ENCODE data around the gene HMHB1.

Gene HMHB1

DNA sequence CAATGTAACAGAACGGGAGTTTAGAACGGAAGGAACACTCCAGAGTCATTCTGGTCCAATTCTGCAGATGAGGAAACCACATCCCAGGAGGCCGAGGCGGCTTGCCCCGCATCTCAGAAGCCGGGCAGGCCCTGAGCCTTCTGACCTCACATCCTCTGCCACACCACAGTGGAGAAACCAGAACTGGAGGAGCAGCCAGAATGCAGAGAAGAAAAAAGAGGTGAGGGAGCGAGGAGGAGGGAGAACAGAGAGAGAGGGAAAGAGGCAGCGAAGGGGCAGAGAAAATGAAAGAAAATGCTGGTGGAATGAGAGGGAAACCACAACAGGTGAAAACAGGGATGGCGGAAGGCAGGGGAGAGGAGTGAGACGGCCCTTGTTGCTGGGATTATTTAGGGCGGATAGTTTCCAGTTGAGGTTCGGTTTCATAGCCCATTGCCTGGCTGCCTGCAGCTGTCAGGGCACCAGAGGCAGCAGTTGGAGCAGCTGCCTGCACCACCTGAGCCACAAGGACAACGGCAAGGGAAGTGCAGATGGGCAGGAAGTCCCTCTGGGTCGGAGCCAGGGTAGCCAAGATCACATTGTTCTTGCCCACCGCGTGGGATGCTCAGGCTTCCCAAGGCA, at the start of gene HMHB1:
TSS of gene HMHB1 (plus strand) at position 77 of the 621 bp plus-strand sequence.
- FAIRE-seq: no peak
- no peak for DNase-seq (ENCODE audit: extremely low spot score, insufficient read length, low read depth)

DNA sequence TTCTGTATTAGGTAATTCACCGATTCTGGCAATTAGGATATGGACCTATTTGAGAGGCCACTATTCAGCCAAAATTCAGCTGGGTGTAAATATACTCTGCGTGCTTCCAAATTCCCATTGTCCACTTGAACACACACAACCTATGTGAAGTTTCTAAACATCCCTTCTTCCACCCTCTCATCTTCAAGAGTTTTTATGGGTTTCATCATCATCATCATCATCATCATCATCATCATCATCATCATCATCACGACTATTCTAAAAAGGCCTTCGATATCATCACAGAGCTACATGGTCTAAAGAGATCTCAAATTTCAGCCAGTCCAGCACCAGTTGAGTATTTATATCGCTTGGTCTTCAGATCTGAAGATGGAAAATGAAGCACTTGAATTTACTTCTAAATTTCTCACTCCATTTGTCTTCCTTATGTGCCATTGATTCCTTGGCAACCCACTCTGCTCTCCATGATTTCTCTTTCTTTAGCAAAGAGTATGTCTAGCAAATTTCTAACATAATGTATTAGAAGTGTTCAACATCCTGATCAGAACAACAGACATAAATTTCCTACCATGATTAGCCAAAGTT, 49.2 kb upstream of the HMHB1 start:
- FAIRE-seq: no peak

DNA sequence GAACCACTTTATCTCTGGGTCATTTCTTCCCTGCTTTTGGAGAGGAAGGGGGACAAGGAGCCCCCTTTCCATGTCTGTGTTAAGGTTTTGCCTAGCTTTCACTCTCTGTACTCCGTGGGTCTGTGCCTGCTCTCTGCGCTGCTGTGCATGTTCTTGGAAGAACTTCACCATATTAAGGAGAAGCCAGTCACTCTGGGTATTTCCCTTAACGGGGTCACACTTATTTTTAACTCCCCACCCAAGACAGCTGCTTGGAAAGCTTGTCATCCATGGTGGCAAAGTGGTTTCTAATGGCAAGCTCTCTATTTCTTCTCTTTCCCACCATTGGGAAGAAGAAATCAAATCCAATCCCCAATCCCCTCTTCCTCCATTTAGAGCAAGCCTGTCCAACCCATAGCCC, 44.8 kb upstream of the HMHB1 start:
- DNase-seq (ENCODE audit: extremely low spot score, insufficient read length, low read depth): no peak
- no peak for FAIRE-seq

More for the DNA sequence above, 49.2 kb upstream of the HMHB1 start:
- no peak for DNase-seq (ENCODE audit: extremely low spot score, insufficient read length, low read depth)

DNA sequence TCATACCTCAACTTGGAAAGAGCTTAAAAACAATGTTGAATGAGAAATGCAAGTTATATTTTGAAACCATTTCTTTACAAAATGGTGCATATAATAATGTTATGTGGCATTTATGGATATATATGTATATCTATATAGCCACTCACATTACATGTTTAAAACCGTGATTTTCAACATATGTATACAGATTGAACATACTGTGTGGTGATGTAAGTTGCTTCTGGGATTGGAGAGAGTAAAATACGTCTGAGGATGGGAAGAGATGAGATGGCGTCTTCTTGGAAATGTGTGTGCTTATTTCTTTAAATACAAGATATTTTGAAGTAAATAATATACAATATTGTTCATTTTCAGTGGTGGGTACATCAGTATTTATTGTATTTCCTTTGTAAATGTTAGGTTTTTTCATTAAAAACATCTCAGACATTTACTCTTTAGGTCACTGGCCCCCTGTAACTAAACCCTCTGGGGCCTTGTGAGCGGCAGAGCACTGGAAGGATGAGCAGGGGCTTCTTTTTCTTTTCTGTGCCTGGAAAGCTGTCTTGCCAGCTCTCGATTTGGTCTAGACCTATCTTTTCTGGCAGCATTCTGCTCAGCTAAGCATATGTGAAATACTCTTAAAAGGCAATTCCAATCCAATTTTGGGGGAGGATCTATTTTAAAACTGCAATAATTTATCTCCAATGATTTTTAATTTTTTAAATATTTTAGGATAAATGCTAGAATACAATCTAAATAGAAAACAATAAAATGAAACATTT, 42.8 kb upstream of the HMHB1 start:
- DNase-seq (ENCODE audit: extremely low spot score, insufficient read length, low read depth) (no peak), FAIRE-seq (no peak)

DNA sequence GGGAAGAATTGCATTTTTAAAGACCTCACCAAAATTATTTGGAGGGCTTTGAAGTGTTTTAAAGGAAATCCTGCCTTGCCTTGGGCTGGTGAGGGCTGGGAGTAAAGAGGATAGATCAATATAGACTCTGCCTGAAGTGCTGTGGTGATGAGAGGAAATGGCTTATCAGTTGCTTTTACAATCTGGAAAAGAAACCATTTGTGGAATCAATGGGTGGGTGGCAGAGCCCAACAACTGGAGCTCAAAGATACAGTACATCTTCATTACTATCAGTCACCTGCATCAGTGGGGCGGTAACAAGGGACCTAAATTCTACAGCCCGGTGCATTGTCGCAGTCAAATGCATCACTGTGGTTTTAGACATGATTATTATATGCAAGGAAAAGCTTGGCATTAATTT, 41.5 kb upstream of the HMHB1 start:
- no peak for FAIRE-seq
- no peak for DNase-seq (ENCODE audit: extremely low spot score, insufficient read length, low read depth)

DNA sequence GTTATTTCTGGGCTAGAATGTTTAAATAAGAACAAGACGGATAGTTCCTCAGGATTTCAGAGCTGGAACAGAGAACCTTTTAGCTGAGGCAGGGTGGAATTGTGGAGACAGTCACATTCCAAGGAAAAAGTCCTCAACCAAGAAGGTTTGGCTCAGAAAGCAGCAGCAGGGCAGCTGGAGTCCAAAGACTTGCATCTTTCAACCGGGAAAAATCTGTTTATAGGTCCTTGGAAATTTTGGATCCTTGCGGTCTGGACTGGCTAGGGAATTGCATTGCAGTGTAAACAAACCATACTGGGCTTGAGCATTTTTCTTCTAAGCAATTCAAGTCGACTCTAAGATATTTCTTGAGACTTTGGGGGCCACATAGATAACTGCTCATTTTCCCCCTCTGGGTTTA, 40.8 kb upstream of the HMHB1 start:
- DNase-seq (ENCODE audit: extremely low spot score, insufficient read length, low read depth): no peak
- FAIRE-seq: no peak

DNA sequence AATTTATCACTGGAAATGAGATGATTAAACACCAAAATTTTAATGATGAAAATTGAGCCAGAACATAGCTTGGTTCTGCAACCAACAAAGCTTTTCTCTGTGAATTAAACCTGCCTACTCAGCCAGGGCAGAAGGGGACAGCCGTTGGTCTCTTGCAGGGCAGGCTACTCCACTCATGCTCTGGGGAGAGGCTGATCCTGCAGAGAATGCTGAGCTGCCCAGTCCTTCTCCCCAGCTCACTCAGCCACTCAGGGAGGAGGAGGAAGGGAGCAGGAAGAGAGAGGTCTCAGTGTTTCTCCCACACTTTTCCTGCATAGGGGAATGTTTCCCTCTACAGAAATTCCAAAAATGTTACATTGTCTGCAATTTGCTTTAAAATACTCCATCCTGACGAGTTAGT, 40.4 kb upstream of the HMHB1 start:
- DNase-seq (ENCODE audit: extremely low spot score, insufficient read length, low read depth): no peak
- no peak for FAIRE-seq

DNA sequence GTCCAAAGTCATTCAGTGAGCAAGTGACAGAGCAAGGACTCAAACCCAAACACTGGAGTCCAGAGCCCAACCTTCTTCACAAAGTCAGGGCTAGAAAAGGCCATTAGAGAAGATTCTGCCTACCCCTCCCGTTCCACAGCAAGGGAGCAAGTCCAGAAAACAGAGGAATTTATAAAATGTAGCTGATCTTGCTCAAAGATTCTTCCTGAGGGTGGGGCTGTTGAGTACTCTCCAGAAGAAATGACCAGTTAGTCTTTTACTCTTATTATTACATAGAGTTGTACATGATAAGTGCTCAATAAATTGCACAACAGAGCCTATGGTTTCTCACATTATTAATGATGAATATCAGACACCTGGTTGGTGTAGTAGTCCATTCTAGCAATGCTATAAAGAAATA, 39.3 kb upstream of the HMHB1 start:
- FAIRE-seq: no peak
- DNase-seq (ENCODE audit: extremely low spot score, insufficient read length, low read depth): no peak

DNA sequence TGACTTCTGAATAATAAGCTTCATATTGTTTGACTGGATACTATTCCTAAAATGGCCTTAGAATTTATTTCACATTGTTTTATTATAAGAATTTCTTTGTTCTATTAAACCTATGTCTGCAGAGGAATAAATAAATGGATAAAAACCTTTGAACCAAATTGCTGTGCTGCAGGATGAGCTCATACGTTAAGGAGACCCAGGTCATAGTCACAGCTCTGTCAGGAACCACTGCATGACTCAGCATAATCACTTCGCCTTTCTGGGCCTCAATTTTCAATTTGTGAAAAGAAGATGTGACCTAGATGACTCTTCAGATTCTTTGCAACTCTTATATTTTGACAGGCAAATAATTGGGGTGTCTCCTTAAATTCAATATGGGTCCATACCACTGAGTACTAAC, 36.7 kb upstream of the HMHB1 start:
- no peak for DNase-seq (ENCODE audit: extremely low spot score, insufficient read length, low read depth)
- FAIRE-seq: no peak

DNA sequence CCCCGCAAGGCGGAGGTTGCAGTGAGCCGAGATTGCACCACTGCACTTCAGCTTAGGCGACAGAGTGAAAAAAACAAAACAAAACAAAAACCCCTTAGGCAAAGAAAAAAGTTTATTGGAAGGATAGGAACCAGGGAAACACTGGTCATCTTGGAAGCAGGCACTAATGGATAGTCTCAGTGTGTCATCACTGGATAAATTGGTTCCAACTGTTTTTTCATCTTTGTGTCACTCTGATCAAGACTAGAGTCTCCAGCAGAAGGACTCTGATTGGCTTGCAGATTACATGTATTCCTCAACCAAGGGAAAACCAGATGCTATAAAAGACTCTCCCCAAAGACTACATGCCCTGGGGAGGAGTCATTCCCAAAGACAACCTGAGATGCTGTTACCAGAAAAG, 35.0 kb upstream of the HMHB1 start:
- DNase-seq (ENCODE audit: extremely low spot score, insufficient read length, low read depth) (no peak), FAIRE-seq (no peak)

DNA sequence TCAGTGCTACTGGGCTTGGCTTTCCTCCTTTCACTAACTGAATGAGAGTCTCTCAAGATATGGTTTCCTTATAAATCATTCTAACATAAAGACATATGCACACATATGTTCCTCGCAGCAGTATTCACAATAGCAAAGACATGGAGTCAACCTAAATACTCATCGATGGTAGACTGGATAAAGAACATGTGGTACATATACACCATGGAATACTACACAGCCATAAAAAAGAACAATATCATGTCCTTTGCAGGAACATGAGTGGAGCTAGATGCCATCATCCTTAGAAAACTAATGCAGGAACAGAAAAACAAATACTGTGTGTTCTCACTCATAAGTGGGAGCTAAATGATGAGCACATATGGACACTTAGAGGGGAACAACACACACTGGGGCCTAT, 32.5 kb upstream of the HMHB1 start:
- FAIRE-seq (no peak), DNase-seq (ENCODE audit: extremely low spot score, insufficient read length, low read depth) (no peak)

DNA sequence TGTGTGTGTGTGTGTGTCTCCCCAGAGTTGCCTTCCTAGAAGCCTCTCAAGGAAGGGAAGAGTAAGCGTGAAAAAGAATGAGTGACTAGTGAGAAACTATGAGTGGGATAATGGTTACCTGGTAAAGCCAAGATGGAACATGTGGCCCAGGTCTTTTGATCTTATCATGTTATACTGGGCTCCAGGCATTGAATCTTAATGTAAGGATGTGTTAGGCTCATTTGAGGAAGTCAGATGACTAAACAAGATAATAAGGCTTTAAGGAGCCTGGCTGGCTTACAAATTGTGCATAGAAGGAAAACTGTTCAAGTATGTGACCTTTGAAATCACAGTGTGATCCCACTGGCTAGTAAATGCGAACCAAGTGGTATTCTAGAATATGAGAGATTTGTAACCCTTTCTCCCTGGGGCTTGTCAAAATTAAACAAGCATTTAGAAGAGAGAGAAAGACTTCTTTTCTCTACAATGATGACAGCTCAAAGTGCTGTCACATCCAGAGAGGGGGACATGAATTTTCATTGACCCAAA, 29.9 kb upstream of the HMHB1 start:
- DNase-seq (ENCODE audit: extremely low spot score, insufficient read length, low read depth): no peak
- no peak for FAIRE-seq

DNA sequence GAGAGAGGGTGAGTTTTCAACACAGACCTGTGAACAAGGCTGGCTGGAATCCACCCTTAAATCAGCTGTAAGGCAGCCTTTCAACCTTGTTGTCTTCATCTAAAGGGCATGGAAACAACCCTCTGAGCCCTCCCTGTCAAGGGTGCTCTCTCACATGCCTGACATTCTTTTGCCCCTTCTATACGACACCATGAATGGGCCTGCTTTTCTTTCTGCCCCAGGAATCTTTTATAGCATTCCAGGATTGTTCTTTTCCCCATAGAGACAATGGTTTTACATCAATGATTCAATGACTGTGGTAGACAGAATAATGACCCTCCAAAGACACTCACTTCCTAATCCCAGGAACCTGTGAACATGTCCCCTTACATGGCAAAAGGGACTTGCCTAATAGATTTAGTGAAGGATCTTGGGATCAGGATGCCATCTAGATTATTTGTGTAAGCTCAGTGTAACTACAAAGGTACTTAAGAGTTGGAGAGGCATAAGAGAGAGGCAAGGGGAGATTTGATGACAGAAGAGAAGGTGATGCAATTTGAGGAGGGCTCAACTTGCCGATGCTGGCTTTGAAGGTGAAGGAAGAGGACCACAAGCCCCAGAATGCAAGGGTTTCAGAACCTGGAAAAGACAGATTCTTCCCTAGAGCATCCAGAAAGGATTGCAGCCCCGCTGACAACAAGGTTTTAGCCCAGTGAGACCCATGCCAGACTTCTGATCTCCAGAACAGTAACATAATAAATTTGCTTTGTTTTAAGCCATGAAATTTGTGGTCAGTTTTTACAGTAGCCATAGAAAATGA, 29.2 kb upstream of the HMHB1 start:
- DNase-seq (ENCODE audit: extremely low spot score, insufficient read length, low read depth): no peak
- no peak for FAIRE-seq

DNA sequence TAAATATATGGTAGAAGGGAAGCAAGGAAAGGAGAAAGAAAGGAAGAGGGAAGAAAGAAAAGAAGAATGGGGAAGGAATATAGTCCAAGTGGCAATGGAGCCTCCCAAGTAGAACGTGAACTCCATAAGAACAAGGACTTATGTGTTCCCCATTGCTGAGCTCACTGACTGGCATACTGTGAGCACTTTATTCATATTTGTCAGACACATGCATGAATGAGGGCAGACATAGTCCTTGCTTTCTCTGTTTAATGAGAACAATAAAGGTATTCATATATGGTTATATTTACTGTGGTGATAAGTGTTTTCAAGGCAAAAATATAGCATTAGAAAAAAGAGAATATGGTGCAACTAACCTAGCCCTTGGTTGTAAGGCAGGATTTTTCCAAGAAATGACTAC, 23.6 kb upstream of the HMHB1 start:
- no peak for DNase-seq (ENCODE audit: extremely low spot score, insufficient read length, low read depth)
- FAIRE-seq: no peak

DNA sequence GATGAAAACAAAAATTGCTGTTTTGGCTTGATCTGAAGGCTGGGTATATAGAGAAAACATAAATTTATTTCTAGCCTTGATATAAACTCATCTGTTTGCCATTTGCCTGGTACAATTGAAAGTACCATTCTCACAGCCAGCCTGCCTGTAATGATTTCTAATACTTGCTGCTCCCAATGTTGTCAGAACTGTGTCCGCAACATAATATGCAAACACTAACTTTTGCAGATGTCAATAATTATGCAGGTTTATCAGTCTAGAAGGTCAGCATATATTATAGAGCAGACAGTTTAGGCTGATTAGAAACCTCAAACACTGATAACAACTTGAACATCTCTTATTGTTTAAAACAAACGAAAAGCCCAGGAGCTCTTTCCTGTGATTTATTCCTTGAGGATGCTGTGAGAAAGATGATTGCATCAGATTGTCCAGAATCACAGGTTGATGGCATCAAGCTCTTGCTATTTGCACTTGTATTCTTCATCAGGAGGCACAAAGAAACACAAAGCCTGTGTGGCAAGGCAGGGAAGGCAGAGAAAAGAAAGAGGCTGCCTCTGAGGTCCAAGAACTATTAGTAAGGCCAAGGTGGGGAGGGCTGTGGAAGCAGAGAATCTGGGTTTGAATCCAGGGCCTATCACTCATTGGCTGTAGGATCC, 21.4 kb upstream of the HMHB1 start:
- DNase-seq (ENCODE audit: extremely low spot score, insufficient read length, low read depth): no peak
- no peak for FAIRE-seq

DNA sequence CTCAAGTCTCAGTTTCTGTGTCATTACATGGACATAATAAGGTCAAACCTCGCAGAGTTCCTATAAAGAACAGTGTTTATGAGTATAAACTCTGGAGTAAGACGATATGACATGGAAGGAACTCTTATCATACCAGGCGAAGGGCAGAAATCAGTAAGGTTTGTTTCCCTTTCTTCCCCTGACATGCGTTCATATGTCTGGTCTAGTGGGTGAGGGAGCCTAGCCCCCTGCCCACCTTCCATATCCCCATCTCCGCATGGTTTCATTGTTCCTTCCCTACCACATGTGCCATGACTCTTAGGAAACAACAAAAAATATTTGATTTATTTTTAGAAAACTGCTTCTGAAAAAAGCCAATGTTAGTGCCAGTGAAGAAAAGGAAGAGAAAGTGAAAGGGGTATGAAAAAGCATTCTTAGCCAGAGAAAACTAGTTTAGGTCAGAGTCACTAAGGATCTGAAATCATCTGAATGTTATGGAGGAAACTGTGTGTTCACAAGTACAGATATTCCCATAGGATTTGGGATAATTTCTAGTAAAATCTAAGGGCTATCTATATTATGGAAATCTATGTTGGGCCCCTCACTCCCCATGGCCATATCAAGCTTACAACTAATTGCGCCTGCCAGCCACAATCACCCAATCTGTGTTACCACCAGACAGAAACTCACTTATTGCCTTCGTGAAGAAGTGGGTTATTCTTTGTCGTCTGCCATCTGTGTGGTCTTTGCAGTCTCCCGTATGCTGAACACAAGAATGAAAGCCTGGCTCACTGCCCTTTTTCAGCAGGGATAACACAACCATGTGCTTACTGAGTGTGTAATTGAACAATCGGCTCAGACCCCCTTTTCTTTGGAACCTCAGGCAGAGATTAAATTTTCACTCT, 19.9 kb upstream of the HMHB1 start:
- DNase-seq (ENCODE audit: extremely low spot score, insufficient read length, low read depth) (no peak), FAIRE-seq (peak; percentile 76)

DNA sequence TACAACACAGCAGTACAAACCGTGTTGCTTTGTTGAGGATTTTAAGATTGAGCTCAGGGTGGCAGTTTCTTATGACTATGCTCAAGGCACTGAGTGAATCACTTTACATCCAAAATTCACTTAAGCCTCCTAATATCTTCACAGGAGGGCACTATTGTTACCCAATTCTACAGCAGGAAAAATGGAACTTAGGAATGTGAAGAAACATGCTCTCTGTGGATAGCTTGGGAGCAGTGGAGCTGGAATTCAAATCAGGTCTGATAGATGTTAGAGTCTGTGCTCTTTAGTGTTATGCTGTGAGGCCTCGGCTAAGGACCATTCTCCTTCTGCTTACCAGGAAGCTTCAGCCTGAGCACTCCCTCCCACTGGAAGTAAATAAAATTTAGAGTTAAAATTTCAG, 18.7 kb upstream of the HMHB1 start:
- FAIRE-seq (no peak), DNase-seq (ENCODE audit: extremely low spot score, insufficient read length, low read depth) (no peak)

DNA sequence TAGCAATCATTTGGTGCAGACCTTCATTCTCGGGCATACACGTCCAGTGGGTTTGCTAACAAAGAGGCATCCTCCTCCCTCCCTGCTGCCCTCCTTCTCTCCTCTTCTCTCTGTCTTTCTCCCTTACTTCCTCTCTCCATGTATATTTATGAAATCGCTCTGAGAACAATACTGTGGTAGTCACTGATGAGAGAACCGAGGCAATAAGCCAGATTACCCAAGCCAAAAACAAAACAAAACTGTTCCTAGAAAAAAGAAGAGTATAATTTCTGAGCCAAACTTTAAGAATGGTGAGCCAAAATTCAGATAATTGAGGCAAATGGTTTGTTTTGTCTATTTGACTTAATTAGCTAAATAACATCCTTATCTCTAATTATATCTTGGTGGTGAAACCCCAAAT, 15.8 kb upstream of the HMHB1 start:
- no peak for FAIRE-seq
- no peak for DNase-seq (ENCODE audit: extremely low spot score, insufficient read length, low read depth)

DNA sequence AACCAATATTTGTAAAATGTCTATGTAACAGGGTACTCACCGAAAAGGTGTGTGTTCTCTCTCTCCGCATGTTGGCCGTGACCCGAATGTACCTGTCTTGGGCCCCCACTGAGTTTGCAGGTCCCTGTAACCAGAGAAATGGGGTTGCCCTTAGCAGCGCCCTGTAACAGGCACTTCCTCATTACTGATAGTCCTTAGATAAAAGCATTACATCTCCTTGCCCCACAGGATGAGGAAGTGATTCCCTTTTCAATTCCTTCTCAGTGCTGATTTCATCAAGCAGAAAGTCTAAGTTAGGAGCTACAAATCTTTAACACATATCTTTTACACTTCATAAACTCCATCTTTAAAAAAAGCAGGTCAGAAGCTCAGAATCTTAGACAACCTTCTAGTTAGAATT, 15.2 kb upstream of the HMHB1 start:
- peak; percentile 52 for FAIRE-seq
- DNase-seq (ENCODE audit: extremely low spot score, insufficient read length, low read depth): no peak

Data from GM18507 (cell line).